Glomerular endothelial cell (primary cell): Measurements from ENCODE around the gene TLCD3A. TPM values are rescaled to one million over a fixed set of nuclear protein-coding genes. Genes with fewer than 3 reads are reported as not detected.
"Not testable (repeated sequence)": the region's sequence is repeated elsewhere in the genome, so short reads cannot be mapped to it uniquely, and the experiment has no call there.

Experiments used
- DNase-seq: peaks from one replicate; pipeline ENCODE4 v3.0.0-alpha.2; 2011; ENCODE audit warnings: low read depth, low spot score; ENCODE audit errors: extremely low read depth
- total RNA-seq: library from RNA; depleted of rRNA; stranded (reverse); fragments of >200 nt; gene quantifications from 2 replicates; pipeline ENCODE4 v1.2.3, GENCODE V29; 2015

The TLCD3A gene
- total RNA-seq, 1 donor from 2014 or later, result 28.7 TPM

- no peak for DNase-seq
Measured at GRCh38 chr17:784143-784542, 51.7 kb downstream of the TLCD3A start.

GRCh38 chr17:785901-786300, 53.5 kb downstream of the TLCD3A start:
- DNase-seq, result not testable (repeated sequence)

GRCh38 chr17:787641-788221, 55.3 kb downstream of the TLCD3A start:
- no peak for DNase-seq

- no peak for DNase-seq
Measured at GRCh38 chr17:788551-788950, 56.2 kb downstream of the TLCD3A start.

GRCh38 chr17:789160-789840, 56.9 kb downstream of the TLCD3A start:
- no peak for DNase-seq

- not testable (repeated sequence) for DNase-seq
Measured at GRCh38 chr17:789931-790873, 57.8 kb downstream of the TLCD3A start.

GRCh38 chr17:790874-791247, 58.5 kb downstream of the TLCD3A start:
- DNase-seq, result not testable (repeated sequence)

- no peak for DNase-seq
Measured at GRCh38 chr17:791829-792228, 59.4 kb downstream of the TLCD3A start.

- no peak for DNase-seq
Measured at GRCh38 chr17:792277-792676, 59.9 kb downstream of the TLCD3A start.

Other genes starting within 250 kb of the TLCD3A start
- 41.1 and 50.9 TPM in 2 replicates for gene VPS53, start 17.8 kb upstream of the TLCD3A start, total RNA-seq
- 16.6 and 18.6 TPM in 2 replicates for gene GEMIN4, start 19.7 kb downstream of the TLCD3A start, total RNA-seq
- 86.7 and 113 TPM in 2 replicates for gene GLOD4, start 49.7 kb downstream of the TLCD3A start, total RNA-seq
- gene MRM3, start 49.8 kb downstream of the TLCD3A start, total RNA-seq, result 13.9 and 18.5 TPM in 2 replicates
- gene NXN, start 247.2 kb downstream of the TLCD3A start, total RNA-seq, result 26.9 and 55.7 TPM in 2 replicates